NCI-H524 treated with DMSO at 0.1 percent for 48 hours (cell line): ENCODE data around the gene ENTPD1.
"Not testable (repeated sequence)": the region's sequence is repeated elsewhere in the genome, so short reads cannot be mapped to it uniquely, and the experiment has no call there.

ENCODE experiments used
- DNase-seq: peaks from one replicate; lab custom pipeline; 2025; lab: John Stamatoyannopoulos, UW

The ENTPD1 gene, protein sequence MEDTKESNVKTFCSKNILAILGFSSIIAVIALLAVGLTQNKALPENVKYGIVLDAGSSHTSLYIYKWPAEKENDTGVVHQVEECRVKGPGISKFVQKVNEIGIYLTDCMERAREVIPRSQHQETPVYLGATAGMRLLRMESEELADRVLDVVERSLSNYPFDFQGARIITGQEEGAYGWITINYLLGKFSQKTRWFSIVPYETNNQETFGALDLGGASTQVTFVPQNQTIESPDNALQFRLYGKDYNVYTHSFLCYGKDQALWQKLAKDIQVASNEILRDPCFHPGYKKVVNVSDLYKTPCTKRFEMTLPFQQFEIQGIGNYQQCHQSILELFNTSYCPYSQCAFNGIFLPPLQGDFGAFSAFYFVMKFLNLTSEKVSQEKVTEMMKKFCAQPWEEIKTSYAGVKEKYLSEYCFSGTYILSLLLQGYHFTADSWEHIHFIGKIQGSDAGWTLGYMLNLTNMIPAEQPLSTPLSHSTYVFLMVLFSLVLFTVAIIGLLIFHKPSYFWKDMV

DNA sequence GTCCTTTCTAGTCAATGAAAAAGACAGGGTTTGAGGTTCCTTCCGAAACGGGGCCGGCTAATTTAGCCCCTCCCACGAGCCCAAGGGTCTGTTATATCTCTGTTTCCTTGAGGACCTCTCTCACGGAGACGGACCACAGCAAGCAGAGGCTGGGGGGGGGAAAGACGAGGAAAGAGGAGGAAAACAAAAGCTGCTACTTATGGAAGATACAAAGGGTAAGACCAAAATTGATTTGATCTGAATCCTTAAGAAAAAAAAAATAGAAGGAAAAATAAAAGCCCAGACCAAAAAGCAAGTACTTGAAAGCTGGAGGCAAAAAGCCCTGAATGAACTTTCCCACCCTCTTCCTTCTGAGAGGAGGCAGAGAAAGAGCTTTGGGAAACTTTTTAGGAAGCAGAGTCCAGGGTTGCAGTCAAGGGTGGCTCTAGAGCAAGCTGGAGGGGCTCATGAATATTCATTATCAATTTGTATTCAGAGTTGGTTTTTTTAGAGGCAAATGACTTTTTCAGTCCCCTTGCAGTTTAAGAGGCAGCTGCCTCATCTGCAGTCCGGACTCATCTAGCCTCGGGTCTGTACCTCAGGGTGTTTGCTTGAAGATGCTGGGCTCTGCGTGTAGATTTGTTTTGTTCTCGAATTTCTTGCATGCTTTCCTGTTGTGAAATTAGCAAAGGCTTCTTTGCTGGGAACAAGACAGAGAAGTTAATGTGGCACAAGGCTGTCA lies at the start of gene ENTPD1:
TSS of gene ENTPD1 (plus strand) at position 123 of the 721 bp plus-strand sequence. CDS start at position 200, 77 bp downstream.
- no peak for DNase-seq

DNA sequence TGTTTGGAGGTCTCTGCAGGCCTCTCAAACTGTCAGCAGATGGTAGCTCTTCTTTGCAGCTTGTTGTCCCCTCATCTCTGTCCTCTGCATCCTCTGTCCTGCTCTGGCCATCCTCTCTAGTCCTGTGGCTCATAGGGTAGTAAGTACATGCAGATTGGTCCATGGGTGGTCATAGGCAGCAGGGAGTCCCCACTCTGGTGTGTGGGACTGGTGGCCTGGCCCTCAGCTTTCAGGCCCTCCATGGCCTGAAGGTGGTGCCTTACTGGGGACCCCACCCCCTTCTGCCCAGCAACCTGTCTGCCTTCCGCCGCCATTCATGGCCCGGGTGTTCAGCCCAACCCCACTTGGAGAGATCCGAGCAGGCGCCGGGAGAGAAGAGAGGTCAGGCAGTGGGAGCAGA lies 49.4 kb upstream of the ENTPD1 start:
- no peak for DNase-seq

DNA sequence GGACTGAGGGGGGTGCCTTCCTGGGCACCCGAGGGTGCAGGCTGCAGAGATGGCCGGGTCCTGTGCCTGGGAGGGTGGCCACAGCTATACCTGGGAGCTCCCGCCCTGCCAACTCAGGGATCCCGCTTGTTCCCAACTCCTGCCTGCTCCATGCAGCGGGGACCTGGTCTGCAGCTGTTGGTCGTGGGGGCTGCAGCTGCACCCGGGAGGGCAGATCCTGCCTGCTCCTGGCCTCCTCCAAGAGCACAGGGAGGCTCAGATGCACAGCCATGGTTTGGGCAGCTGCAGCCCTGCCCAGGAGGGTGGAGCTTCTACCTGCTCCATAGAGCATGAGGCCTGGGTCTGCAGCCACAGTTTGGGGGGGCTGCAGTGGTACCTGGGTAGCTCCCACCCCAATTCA lies 49.0 kb upstream of the ENTPD1 start:
- no peak for DNase-seq

DNA sequence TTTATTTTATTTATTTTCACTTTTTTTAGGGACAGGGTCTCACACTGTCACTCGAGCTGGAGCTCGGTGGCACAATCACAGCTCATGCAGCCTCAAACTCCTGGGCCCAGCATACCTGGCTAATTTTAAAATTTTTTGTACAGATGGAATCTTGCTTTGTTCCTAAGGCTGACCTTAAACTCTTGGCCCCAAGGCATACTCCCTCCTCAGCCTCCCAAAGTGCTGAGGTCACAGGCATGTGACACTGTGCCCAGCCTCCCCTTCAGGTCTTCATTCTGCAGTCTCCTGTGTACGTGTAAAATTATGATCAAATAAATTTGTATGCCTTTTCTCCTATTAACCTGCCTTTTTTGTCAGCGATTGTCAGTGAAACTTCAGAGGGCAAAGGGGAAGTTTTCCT lies 44.5 kb upstream of the ENTPD1 start:
- DNase-seq, result no peak

DNA sequence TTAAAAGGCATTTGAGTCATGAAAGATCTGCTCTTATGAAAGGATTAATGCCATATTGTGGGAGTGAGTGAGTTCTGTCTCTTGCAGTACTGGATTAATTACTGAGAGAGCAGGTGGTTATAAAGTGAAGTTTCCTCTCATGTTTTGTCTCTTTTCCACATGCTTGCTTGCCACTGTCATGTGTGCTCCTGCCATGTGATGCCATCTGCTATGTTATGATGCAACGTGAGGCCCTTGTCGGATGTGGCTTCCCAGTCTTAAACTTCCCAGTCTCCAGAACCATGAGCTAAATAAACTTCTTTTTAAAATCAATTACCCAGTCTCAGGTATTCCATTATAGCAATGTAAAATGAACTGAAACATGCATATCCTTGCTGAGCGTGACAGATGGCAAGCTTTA lies 39.5 kb upstream of the ENTPD1 start:
- DNase-seq, result peak; percentile 71

DNA sequence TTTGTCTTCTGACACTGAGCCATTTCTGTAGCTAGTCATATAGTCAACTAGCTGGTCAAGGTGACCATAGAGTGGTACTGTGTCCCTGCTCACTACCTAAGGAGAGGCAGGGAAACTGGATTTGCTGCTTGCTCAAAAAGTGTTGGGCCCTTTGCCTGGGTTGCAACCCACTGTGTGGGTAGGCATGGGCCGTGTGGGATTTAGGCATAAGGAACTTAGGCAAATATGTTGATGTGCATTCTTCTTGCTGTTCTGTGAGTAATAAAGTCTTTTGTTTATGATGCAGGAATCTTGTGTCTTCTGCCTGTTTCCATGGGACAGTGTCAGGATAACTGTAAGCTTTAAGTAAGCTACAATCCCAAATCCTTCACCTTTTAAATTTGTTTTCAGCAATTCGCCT lies 39.1 kb upstream of the ENTPD1 start:
- DNase-seq, result no peak

DNA sequence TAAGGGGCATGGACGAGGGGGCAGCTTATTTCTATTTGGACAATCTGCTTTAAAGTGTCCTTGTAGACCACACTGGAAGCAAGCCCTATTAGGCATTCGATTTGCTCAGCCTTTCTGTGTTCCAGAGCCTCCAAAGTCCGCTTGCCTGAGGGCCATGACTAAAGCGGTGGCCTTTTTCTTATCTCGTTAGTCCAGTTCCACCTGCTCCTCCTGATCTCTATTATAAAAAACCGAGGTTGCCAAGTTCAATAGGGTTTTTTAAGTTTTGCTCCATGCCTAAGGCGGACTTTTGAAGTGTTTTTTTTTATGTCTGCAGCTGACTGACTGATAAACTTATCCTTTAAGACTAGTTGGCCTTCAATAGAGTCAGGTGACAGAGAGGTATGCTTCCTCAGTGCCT lies 35.2 kb upstream of the ENTPD1 start:
- not testable (repeated sequence) for DNase-seq

DNA sequence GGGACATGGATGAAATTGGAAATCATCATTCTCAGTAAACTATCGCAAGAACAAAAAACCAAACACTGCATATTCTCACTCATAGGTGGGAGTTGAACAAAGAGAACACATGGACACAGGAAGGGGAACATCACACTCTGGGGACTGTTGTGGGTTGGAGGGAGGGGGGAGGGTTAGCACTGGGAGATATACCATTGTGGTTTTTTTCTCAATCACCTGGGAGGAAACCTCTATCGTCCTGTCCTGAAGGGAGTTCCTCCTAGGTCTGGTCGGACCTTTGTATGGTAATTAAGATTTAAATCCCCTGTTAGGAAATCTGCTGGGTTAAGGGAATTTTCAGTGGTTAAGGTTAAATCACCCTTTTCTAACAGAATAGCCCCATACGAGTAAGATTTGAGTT lies 33.5 kb upstream of the ENTPD1 start:
- DNase-seq, result not testable (repeated sequence)

DNA sequence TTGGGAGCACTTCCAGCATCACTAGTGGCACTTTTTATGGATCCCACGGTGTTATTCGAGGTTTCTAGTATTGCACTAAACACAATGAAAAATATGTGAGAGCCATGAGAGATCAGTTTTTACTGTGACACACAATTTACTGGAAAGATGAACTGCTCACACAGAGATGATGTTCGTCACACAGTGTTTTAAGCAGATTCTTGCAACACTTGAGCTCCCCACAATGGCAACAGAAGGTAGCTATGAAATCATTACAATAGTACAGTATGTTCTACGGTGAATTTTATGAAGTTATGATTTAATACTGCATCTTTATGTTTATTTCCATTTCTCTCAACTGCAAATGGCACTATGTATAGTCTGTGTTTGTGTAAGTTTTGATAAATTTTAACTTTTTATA lies 27.4 kb upstream of the ENTPD1 start:
- no peak for DNase-seq

DNA sequence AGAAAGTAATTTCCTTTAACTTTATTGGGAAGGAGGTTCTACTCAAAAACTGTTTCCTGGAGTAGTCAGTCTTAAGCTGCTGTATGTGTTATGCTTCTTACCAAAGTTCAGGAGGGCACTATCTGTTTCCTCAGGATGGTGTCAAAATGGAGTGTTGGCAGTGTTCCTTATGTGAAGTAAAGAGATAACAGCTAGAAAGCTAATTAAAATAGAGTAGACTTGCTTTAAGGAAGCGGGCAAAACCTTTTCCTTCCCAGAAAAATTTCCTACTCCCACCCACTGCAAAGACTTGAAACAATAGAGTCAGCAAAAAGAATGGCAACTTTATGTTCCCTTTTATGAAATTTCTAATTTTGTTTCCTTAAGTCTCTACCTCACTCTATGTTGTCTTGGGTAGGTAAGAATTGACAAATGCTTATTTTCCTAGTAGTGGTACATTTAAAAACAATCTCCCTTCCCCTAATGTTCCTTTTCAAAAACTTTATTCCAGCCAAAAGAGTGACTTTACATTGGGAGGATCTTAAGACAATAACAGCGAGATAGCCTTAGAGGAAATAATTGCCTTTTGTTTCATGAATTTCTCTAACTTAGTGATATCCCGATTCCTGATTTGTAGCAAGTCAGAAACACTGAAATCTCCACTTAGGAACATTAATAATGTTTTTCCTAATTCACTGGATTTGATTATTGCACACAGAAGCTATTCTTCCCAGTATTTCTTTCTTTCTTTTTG lies 26.5 kb upstream of the ENTPD1 start:
- no peak for DNase-seq

DNA sequence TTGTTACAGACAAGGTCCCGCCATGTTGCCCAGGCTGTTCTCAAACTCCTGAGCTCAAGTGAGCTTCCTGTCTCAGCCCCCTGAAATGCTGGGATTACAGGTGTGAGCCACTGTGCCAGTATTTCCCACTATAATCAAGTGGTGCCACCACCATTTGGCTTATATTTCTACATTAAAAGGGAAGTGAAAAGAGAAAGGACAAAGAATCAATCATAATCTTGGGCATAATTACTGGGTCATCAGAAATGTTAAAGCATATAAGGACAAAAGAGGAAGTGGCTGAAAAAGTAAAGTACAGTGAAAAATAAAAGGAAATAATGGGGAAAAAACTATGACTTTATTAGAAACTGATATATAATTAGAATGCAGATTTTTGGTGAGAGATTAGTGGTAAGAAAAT lies 25.7 kb upstream of the ENTPD1 start:
- DNase-seq, result no peak

DNA sequence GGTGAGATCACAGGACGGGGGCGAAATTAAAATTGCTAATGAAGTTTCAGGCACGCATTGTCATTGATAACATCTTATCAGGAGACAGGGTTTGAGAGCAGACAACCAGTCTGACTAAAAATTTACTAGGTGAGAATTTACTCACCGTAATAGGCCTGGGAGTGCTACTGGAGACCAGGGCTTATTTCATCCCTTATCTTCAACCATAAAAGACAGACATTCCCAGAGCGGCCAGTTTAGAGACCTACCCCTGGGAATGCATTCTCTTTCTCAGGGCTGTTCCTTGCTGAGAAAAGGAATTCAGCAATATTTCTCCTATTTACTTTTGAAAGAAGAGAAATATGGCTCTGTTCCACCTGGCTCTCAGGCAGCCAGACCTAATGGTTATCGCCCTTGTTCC lies 23.1 kb upstream of the ENTPD1 start:
- not testable (repeated sequence) for DNase-seq

DNA sequence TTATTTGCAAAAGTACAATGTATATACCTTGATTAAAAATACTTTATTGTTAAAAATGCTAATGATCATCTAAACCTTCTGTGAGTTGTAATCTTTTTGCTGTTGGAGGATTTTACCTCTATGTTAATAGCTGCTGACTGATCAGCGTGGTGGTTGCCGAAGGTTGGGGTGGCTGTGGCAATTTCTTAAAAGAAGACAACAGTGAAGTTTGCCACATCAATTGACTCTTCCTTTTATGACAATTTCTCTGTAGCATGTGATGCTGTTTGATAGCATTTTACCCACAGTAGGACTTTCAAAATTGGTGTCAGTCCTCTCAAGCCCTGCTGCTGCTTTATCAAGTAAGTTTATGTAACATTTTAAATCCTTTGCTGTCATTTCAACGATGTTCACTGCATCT lies 16.9 kb upstream of the ENTPD1 start:
- no peak for DNase-seq

DNA sequence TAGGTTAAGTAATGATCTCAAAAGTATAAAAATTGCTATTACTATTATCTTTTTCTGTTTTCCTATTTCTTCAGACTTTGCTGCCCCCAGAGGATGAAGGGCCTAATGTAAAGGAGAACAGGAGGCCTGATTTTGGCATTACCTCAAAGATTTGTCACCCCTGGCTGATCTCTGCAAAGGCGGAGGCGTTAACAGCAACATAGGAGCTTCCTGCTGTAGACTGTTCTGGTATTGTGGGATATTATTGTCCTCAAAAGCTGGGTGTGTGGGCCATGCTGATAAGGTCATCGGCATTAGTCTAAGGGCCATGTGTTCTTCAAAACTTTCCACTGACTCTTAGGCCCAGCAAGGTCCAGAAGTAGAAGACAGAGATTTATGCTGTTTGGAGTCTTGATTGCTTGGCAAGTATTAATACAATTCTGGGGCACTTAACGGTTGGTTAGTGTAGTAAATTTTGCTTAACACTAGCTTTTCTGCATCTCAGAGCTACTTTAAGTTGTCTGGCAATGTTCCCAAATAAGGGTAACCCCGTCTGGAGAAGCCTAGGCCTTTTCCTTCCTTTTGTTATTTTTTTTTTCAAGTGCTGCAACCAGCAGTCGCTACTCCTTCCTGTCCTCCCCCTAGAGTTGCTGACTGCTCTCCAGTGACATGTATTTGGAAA lies 14.0 kb upstream of the ENTPD1 start:
- no peak for DNase-seq

DNA sequence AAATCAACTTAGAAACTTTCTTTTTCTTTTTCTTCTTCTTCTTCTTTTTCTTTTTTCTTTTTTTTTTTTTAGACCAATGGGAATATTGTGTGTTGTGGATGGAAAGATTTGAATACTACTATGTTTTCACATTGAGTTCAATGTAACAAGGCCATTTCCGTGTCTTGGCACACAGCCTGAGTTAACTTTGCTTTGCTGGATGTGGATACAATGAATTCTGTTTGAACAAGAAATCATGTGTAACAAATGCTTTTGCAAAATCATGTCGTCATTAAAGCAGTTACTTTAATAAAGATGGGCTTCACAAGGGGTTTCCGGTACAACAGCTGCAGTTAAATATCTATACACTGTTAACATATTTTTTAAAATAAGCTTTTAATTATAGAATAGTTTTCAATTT lies 13.5 kb upstream of the ENTPD1 start:
- no peak for DNase-seq

DNA sequence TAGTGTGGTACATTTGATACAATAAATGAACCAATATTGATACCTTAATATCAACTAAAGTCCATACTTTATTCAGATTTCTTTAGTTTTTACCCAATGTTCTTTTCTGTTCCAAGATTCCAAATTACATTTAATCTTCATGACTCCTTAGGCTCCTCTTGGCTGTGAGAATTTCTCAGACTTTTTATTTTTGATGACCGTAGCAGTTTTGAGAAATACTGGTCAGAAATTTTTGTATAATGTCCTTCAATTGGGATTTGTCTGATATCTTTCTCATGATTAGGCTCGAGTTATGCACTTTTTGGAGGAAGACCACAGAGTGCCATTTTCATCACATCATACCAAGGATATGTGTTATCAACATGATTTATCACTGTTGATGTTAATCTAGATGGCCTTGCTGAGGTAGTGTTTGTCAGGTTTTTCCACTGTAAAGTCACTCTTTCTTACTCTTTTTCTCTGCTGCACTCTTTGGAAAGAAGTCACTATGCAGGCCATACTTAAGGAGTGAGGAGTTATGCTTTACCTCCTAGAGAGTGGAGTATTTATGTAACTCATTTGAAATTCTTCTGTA lies 12.9 kb upstream of the ENTPD1 start:
- DNase-seq, result no peak

DNA sequence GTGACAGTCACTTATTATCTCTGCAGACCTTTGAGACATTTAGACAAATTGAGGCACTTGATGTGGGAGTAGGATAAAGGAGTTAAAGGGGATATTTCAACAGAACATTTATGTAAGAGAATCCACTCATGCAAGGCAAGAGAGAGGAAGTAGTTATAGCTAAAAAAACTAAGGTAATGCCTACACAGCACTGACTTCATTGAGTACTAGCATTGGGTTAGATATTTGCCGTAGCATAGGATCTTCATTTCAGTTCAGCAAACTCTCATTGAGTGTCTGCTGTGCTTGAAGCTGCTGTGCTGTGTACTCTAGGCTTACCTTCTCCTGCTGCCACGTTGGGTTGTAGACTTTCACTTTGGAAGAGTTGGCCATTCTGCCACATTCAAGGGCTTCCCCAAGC lies 10.5 kb upstream of the ENTPD1 start:
- no peak for DNase-seq

DNA sequence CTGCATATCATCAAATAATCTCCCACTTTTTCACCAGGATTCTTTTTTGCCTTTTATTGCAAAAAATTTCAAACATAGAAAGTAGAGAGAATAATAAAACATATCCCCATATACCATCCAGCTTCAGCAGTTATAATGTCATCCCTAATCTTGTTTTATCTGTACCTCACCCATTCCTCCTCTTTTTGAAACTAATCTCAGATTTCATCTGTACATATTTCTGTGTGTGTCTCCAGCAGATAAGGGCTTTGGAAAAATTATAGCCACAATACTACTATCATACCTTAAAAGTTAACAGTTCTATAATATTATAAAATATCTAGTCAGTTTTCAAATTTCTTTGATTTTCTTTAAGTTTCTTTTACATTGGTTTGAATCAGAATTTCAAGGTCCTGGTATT lies 7.6 kb upstream of the ENTPD1 start:
- no peak for DNase-seq

DNA sequence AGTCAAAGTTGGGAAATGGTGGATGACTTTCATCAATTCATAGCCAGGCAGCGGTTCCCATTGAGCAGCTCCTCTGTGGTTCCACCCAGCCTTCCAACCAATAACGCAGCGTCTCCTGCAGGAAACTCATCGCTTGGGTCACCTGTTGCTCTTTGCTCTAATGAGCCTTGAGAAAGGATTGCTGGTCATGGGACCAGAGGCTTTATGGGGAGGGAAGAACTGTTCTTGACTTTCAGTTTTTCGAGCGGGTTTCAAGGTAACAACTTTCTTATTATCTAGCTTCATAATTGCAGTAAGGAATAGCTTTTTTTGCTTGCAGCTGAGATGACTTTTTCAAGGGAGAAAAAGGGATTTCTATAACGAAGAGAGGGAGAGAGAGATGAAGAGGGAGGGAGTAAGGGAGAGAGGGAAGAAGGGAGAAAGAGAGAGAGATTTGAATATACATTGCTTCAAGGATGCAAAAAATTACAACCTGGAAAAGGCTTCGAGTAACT lies 405 bp upstream of the ENTPD1 start:
- no peak for DNase-seq

DNA sequence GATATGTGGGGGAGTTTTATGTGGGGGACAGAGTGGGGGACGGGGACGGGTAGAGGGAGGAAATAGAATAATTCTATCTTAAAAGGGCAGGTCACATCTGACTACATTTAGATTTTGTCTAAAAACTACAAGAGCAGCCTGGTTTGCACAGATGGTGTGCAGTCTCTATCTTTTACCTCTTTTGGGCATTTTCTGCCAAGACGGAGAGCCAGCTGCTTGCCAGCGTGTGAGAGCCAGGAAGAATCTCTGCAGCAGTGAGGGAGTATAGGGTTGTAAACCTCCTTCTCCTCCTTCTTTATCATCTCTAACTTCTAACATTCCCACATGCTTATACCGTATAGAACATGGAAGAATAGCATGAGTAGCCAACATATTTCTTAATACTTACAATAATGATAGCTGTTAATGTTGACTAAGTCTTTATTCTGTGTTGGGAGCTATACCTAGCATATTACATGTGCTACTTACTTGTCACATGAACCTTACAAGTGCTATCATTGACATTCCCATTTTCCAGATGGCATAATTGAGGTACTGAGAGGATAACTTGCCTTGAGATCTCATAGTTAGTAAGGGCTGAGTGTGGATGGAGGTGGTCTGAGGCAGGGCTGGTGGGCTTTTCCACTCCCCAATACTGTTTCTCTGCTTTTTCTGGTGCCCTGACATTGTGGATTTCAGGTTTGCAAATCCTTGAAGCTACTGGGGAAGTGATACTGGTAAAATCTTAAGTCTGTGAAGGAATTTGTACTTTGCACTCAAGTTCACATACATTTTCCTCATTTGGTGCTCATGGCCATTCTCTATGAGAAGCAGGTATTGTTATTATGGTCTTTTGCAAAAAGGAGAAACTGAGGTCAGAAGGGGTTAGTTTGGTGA lies 1.1 kb downstream of the ENTPD1 start:
- DNase-seq, result no peak
